A549 treated with ZK216348 at 1 μM for 4 hours (cell line): ENCODE measurements around the gene TRAFD1. TPM values are rescaled to one million over a fixed set of nuclear protein-coding genes. Genes with fewer than 3 reads are reported as not detected.

Experiments
- total RNA-seq: library from RNA; stranded (reverse); fragments of 200-300 nt; extraction: Qiagen RNA extraction; gene quantifications from 5 replicates; pipeline ENCODE4 v1.2.3, GENCODE V29; 2022; ENCODE audit warnings: low read depth

The TRAFD1 gene
- 16.2 to 17.9 TPM (median 16.4 TPM) in 5 replicates for total RNA-seq

GRCh38 chr12:112125250-112125999 lies at the start of gene TRAFD1:
TRAFD1 (plus strand) TSS chr12:112125560; CDS start chr12:112130523, 4,963 bp downstream.

DNA sequence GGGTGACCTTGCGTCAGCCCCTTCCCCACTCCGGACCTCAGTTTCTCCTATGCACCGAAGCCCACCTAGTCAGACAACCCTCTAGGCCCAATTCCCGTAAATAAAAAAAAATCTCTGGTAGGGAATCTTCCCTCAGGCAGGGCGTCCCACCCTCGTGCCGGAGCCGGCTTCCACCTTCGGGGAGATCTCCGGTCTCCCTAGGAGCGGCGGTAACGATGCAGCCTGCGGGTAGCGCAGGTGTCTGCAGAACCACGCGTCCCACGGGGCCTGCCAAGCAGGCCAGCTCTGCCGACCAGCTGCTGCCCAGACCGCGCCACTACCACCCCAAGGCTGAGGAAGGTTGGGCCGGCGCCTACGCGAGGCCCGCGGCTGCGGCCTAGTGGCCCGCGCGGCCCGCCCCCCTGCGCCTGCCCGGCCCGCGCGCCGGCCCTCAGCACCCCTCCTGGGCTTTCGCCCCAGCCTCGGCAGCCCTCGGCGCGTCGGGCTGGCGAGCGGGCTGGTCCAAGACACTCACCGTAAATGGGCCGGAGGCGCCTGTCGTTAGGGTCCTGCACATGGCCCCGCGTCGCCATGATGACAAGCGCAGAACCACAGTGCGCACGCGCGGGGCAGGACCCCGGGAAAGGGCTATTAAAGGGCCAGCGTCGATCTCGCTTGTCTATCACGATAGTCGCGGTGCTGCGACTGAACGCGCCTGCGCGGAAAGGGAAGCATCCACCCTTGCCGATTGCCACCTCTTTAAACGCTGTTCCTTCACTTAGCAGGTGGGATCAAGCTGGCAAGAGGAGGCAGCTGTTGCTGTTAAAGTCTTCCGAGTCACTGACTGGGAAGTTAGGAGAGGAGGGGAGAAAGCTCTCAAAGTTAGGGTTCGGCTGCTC lies 16.9 kb upstream of the TRAFD1 start, which contains the start of gene NAA25:
TSS of gene NAA25 (minus strand) at position 582 of the 878 bp plus-strand sequence. CDS start at position 572, 10 bp downstream.

Other genes starting within 250 kb of the TRAFD1 start
- 6.0 to 7.5 TPM (median 6.8 TPM) in 5 replicates for gene TMEM116, start 112.4 kb upstream of the TRAFD1 start, total RNA-seq
- 122 to 147 TPM (median 129 TPM) in 5 replicates for gene ERP29, start 112.1 kb upstream of the TRAFD1 start, total RNA-seq
- 12.7 to 23.1 TPM (median 20.7 TPM) in 5 replicates for gene NAA25, start 16.8 kb upstream of the TRAFD1 start, total RNA-seq